Heart left ventricle (tissue), 13 donors: Measurements from ENCODE around the gene KCNE1.

ENCODE experiments used
- POLR2A ChIP-seq, 2 donors: fragments of 450-650 bp; IDR thresholded peaks; one replicate each; pipeline ENCODE4 v1.6.1; 2017; ENCODE audit warnings: antibody characterized with exemption in 2 of 2, mild to moderate bottlenecking in 2 of 2, moderate library complexity in 2 of 2
- TF ChIP-seq, protein P1 (sequence below), 12 donors: fragments of 200-600 bp; sonication (generic) in 4 of 12; IDR thresholded peaks; one replicate each; pipeline versions ENCODE4 v1.5.0 to v1.8.0; 2018 to 2022; ENCODE audit warnings: antibody characterized with exemption in 12 of 12, mild to moderate bottlenecking in 5 of 12
- donor health status: ischemic (EF 13 %, LVEDD 7.1; RV severe dilation, severe dysfunction).
- donor health status: DM: no; HTN: yes; CAD: no.
- donor health status: DM: no; HTN: no; CAD: no.
- donor health status: ischemic (EF 25% LVEDD 6.9; RV normal size, moderate dysfunction).
- donor health status: ischemic (EF 25% LVEDD 5.7; RV mildly dilated, moderate dysfunction).
- donor health status: ischemic (EF 35%, LVEDD 5.7; RV mildly dilated, moderate dysfunction).
- donor health status: nonischemic (EF 11% LVEDD 7.7; RV severe dilation, severe dysfunction).
- donor health status: DM: yes; HTN: yes; CAD: no.
- donor health status: PGD.
- donor health status: ischemic (EF 29% LVEDD 5.4; RV normal size, mild dysfunction).
- donor health status: nonischemic (EF 23%, LVEDD 6.1; RV moderate dilation, normal function).

GRCh38 chr21:34504595-34504994, 7.4 kb downstream of the KCNE1 start:
- TF ChIP-seq POLR2A (IDR thresholded peaks at IDR 0.05), result no peak
- TF ChIP-seq, protein P1, sequence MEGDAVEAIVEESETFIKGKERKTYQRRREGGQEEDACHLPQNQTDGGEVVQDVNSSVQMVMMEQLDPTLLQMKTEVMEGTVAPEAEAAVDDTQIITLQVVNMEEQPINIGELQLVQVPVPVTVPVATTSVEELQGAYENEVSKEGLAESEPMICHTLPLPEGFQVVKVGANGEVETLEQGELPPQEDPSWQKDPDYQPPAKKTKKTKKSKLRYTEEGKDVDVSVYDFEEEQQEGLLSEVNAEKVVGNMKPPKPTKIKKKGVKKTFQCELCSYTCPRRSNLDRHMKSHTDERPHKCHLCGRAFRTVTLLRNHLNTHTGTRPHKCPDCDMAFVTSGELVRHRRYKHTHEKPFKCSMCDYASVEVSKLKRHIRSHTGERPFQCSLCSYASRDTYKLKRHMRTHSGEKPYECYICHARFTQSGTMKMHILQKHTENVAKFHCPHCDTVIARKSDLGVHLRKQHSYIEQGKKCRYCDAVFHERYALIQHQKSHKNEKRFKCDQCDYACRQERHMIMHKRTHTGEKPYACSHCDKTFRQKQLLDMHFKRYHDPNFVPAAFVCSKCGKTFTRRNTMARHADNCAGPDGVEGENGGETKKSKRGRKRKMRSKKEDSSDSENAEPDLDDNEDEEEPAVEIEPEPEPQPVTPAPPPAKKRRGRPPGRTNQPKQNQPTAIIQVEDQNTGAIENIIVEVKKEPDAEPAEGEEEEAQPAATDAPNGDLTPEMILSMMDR (IDR thresholded peaks at IDR 0.05), result no peak
